ENCODE measurements around the gene TCHP.
"Not testable (repeated sequence)": the region's sequence is repeated elsewhere in the genome, so short reads cannot be mapped to it uniquely, and the experiment has no call there.

The TCHP gene

GRCh38 chr12:109879351-109880042, 20.6 kb upstream of the TCHP start:
- no peak for DNase-seq

- peak; percentile 88 for DNase-seq
Observed at GRCh38 chr12:109880043-109880931, 19.8 kb upstream of the TCHP start, which contains the start of gene GLTP. Gene GLTP (minus strand): TSS chr12:109880541. CDS start chr12:109880374, 167 bp downstream.

- DNase-seq = no peak
Observed at GRCh38 chr12:109880938-109881337, 19.1 kb upstream of the TCHP start.

- no peak for DNase-seq
Observed at GRCh38 chr12:109881752-109882151, 18.3 kb upstream of the TCHP start.

- DNase-seq = no peak
Observed at GRCh38 chr12:109883461-109883860, 16.6 kb upstream of the TCHP start.

- no peak for DNase-seq
Observed at GRCh38 chr12:109885616-109886015, 14.5 kb upstream of the TCHP start.

GRCh38 chr12:109888179-109889020, 11.7 kb upstream of the TCHP start:
- no peak for DNase-seq

GRCh38 chr12:109890620-109891170, 9.4 kb upstream of the TCHP start:
- no peak for DNase-seq

- DNase-seq = not testable (repeated sequence)
Observed at GRCh38 chr12:109891731-109892130, 8.3 kb upstream of the TCHP start.

GRCh38 chr12:109892165-109892715, 7.8 kb upstream of the TCHP start:
- DNase-seq = no peak

GRCh38 chr12:109892748-109893147, 7.3 kb upstream of the TCHP start:
- no peak for DNase-seq

- DNase-seq = no peak
Observed at GRCh38 chr12:109893261-109893995, 6.6 kb upstream of the TCHP start.

- DNase-seq = no peak
Observed at GRCh38 chr12:109894939-109895338, 5.1 kb upstream of the TCHP start.

GRCh38 chr12:109896188-109896587, 3.9 kb upstream of the TCHP start:
- DNase-seq = no peak

GRCh38 chr12:109897029-109897428, 3.0 kb upstream of the TCHP start:
- no peak for DNase-seq

GRCh38 chr12:109899345-109899744, 729 bp upstream of the TCHP start:
- DNase-seq = not testable (repeated sequence)

GRCh38 chr12:109900752-109901580, 892 bp downstream of the TCHP start:
- DNase-seq = no peak

GRCh38 chr12:109902891-109903418, 2.9 kb downstream of the TCHP start:
- no peak for DNase-seq

- DNase-seq = no peak
Observed at GRCh38 chr12:109905301-109905700, 5.2 kb downstream of the TCHP start.

GRCh38 chr12:109910254-109910968, 10.3 kb downstream of the TCHP start:
- DNase-seq = no peak

Measured in stimulated activated CD4-positive, alpha-beta T cell treated with anti-CD3 and anti-CD28 coated beads, Interleukin-12 subunit alpha, Interleukin-12 subunit beta, amount 100 ng/mL, for 4 hours (primary cell).